ENCODE results near the gene AGO3. TPM values are rescaled to one million over a fixed set of nuclear protein-coding genes. Genes with fewer than 3 reads are reported as not detected.

Gene AGO3
- total and polyA plus RNA-seq, 4 donors: 3.0 to 19.5 (median 7.1) TPM

DNA sequence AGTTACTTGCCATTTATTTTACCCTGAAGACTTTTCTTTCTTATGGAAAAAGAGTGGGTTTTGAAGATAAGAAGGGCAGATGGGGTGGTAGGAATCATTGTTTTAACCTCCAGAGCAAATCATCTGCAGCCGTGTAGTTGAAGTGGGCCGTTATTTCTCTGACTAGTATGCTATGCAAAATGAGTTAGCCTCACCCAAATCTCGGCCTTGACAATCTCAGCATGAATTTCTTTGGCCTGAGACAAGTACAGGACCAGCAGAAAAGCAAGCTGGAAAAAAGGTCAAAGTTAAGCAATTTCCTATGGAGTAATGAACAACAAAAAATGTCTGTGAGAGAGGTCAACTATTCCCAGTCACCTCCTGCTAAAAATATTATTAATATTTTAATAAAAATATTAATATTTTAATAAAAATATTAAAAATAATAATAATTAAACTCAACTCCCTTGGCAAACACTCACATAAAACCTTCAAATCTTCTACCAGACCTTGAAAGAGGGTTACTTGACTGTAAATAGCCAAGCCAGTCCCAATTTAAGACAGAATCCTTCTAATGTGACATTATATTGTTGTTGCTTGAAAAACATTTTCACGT lies 146.2 kb downstream of the AGO3 start:
- no peak overlapping the region for H3K9ac ChIP-seq (ENCODE audit: low read depth in 1 of 2, low read length in 2 of 2)
- H3K36me3 ChIP-seq (ENCODE audit: control insufficient read depth in 4 of 4, insufficient read depth in 3 of 4, low read depth in 1 of 4, low read length in 3 of 4): no peaks in the 10 kb centered on the region
- H3K4me1 ChIP-seq (ENCODE audit: control insufficient read depth in 4 of 4, insufficient read depth in 4 of 4, low read length in 3 of 4): no peaks in the 10 kb centered on the region
- 71% methylated on average over 4 of the region's 4 CpGs for WGBS
- no peak for TF ChIP-seq TAF1 (conservative IDR thresholded peaks at IDR 0.05)
- TF ChIP-seq GABPA (IDR thresholded peaks at IDR 0.05 in 1 of 2, conservative IDR thresholded peaks at IDR 0.05 in 1 of 2): no peak
- TF ChIP-seq JUND (IDR thresholded peaks at IDR 0.05): no peak
- TF ChIP-seq, protein P1, sequence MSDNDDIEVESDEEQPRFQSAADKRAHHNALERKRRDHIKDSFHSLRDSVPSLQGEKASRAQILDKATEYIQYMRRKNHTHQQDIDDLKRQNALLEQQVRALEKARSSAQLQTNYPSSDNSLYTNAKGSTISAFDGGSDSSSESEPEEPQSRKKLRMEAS (IDR thresholded peaks at IDR 0.05): no peak
- no peak for TF ChIP-seq HNF4G (IDR thresholded peaks at IDR 0.05)
- TF ChIP-seq, protein P2, sequence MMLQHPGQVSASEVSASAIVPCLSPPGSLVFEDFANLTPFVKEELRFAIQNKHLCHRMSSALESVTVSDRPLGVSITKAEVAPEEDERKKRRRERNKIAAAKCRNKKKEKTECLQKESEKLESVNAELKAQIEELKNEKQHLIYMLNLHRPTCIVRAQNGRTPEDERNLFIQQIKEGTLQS (IDR thresholded peaks at IDR 0.05): no peak
- TF ChIP-seq RAD21 (IDR thresholded peaks at IDR 0.05): no peak
- TF ChIP-seq NR2F2 (IDR thresholded peaks at IDR 0.05): no peak
- no peak for TF ChIP-seq FOXA2 (IDR thresholded peaks at IDR 0.05)
- TF ChIP-seq RXRA (IDR thresholded peaks at IDR 0.05): no peak
- no peak for TF ChIP-seq FOXA1 (IDR thresholded peaks at IDR 0.05)
- TF ChIP-seq EGR1 (IDR thresholded peaks at IDR 0.05; ENCODE audit: low read depth in 2 of 2): no peak
- TF ChIP-seq, protein P3, sequence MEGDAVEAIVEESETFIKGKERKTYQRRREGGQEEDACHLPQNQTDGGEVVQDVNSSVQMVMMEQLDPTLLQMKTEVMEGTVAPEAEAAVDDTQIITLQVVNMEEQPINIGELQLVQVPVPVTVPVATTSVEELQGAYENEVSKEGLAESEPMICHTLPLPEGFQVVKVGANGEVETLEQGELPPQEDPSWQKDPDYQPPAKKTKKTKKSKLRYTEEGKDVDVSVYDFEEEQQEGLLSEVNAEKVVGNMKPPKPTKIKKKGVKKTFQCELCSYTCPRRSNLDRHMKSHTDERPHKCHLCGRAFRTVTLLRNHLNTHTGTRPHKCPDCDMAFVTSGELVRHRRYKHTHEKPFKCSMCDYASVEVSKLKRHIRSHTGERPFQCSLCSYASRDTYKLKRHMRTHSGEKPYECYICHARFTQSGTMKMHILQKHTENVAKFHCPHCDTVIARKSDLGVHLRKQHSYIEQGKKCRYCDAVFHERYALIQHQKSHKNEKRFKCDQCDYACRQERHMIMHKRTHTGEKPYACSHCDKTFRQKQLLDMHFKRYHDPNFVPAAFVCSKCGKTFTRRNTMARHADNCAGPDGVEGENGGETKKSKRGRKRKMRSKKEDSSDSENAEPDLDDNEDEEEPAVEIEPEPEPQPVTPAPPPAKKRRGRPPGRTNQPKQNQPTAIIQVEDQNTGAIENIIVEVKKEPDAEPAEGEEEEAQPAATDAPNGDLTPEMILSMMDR (IDR thresholded peaks at IDR 0.05; ENCODE audit: low read depth, low read length, missing input control): no peak
- no peak for TF ChIP-seq YY1 (IDR thresholded peaks at IDR 0.05)
- TF ChIP-seq, protein P4, sequence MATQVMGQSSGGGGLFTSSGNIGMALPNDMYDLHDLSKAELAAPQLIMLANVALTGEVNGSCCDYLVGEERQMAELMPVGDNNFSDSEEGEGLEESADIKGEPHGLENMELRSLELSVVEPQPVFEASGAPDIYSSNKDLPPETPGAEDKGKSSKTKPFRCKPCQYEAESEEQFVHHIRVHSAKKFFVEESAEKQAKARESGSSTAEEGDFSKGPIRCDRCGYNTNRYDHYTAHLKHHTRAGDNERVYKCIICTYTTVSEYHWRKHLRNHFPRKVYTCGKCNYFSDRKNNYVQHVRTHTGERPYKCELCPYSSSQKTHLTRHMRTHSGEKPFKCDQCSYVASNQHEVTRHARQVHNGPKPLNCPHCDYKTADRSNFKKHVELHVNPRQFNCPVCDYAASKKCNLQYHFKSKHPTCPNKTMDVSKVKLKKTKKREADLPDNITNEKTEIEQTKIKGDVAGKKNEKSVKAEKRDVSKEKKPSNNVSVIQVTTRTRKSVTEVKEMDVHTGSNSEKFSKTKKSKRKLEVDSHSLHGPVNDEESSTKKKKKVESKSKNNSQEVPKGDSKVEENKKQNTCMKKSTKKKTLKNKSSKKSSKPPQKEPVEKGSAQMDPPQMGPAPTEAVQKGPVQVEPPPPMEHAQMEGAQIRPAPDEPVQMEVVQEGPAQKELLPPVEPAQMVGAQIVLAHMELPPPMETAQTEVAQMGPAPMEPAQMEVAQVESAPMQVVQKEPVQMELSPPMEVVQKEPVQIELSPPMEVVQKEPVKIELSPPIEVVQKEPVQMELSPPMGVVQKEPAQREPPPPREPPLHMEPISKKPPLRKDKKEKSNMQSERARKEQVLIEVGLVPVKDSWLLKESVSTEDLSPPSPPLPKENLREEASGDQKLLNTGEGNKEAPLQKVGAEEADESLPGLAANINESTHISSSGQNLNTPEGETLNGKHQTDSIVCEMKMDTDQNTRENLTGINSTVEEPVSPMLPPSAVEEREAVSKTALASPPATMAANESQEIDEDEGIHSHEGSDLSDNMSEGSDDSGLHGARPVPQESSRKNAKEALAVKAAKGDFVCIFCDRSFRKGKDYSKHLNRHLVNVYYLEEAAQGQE (IDR thresholded peaks at IDR 0.05): no peak
- H3K4me3 ChIP-seq (ENCODE audit: low read depth in 1 of 3, low read length in 3 of 3): no peak overlapping the region
- no peak overlapping the region for H3K27ac ChIP-seq (ENCODE audit: low read depth in 1 of 2, low read length in 2 of 2)
- H3K27me3 ChIP-seq (ENCODE audit: control insufficient read depth in 4 of 4, insufficient read depth in 4 of 4, low read length in 3 of 4): no peaks in the 10 kb centered on the region
- no peaks in the 10 kb centered on the region for H3K9me3 ChIP-seq (ENCODE audit: control insufficient read depth in 4 of 4, low read length in 3 of 4)
- DNase-seq (ENCODE audit: low spot score): no peak

DNA sequence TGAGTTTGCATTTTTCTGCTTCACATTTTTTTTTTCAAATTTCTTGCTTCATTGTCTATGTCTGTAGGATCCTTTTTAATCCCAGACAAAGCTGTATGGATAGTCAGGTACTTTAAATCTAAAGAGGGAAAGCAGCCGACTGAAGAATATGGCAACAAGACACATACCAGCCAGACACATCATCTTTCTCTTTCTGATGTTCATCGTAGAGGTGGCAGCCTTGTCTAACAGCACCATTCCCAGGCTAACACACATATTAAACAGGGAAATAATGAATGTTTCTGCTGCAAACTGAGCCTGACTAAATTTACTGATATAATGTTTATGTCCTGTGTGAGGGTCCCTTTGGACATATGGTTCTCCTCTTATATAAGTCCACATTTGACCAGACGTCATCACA lies 149.3 kb downstream of the AGO3 start:
- WGBS: 79% methylated on average over 3 of the region's 3 CpGs
- DNase-seq (ENCODE audit: low spot score): no peak
- no peak for TF ChIP-seq FOXA1 (IDR thresholded peaks at IDR 0.05)

More for the DNA sequence above, 149.3 kb downstream of the AGO3 start:
- no peak overlapping the region for H3K27ac ChIP-seq (ENCODE audit: low read depth in 1 of 2, low read length in 2 of 2)
- H3K9ac ChIP-seq (ENCODE audit: low read depth in 1 of 2, low read length in 2 of 2): no peak overlapping the region
- no peaks in the 10 kb centered on the region for H3K9me3 ChIP-seq (ENCODE audit: control insufficient read depth in 4 of 4, low read length in 3 of 4)
- no peaks in the 10 kb centered on the region for H3K27me3 ChIP-seq (ENCODE audit: control insufficient read depth in 4 of 4, insufficient read depth in 4 of 4, low read length in 3 of 4)
- H3K36me3 ChIP-seq (ENCODE audit: control insufficient read depth in 4 of 4, insufficient read depth in 3 of 4, low read depth in 1 of 4, low read length in 3 of 4): no peaks in the 10 kb centered on the region
- H3K4me3 ChIP-seq (ENCODE audit: low read depth in 1 of 3, low read length in 3 of 3): no peak overlapping the region
- peaks cover 0 to 2% (median 0%) of the 10 kb centered on the region in 4 donors for H3K4me1 ChIP-seq (ENCODE audit: control insufficient read depth in 4 of 4, insufficient read depth in 4 of 4, low read length in 3 of 4)

Measured in liver (tissue), 9 donors.